Prostate gland (tissue), 2 donors: ENCODE measurements around the gene COX6A1. TPM values are rescaled to one million over a fixed set of nuclear protein-coding genes. Genes with fewer than 3 reads are reported as not detected.
A peak's percentile ranks its signal among the peaks of the same experiment; 100 is the strongest.

Experiments
- DNase-seq: peaks from one replicate; pipeline ENCODE4 v3.0.0-alpha.2; 2019; ENCODE audit warnings: low spot score
- H3K27ac ChIP-seq, 2 donors: fragments of 200-600 bp; sonication (generic); 2 replicates each; pipeline ENCODE4 v1.5.1; 2017 to 2019
- H3K27me3 ChIP-seq: fragments of 200-600 bp; sonication (generic); replicated peaks from 2 replicates; pipeline ENCODE4 v1.5.1; 2019; ENCODE audit not compliant: insufficient read depth
- H3K36me3 ChIP-seq, 2 donors: fragments of 200-600 bp; sonication (generic); 1 replicate in 1 of 2; 2 replicates in 1 of 2; pipeline versions ENCODE4 v1.5.1 to v1.8.1; 2017 to 2019
- H3K4me1 ChIP-seq: fragments of 200-600 bp; sonication (generic); replicated peaks from 2 replicates; pipeline ENCODE4 v1.5.1; 2019
- H3K4me3 ChIP-seq, 2 donors: fragments of 200-600 bp; sonication (generic); 2 replicates each; pipeline ENCODE4 v1.5.1; 2017 to 2019
- H3K9me3 ChIP-seq: fragments of 200-600 bp; sonication (generic); 2 replicates; pipeline ENCODE4 v1.5.1; 2017
- POLR2A ChIP-seq: fragments of 450-650 bp; IDR thresholded peaks from one replicate; pipeline ENCODE4 v1.6.1; 2016; ENCODE audit warnings: antibody characterized with exemption, mild to moderate bottlenecking
- POLR2AphosphoS5 ChIP-seq: sonication (generic); formaldehyde crosslinking; IDR thresholded peaks from one replicate; pipeline ENCODE4 v1.6.1; 2017; ENCODE audit warnings: antibody characterized with exemption
- WGBS: methylation state at CpG from one replicate; pipeline ENCODE4 v1.1.5; 2018; 5-methylcytosine and 5-hydroxymethylcytosine counted together
- intact Hi-C: fragments of 100-400 bp; cut with DNase I; formaldehyde crosslinking; loops from one replicate; pipeline ENCODE4 v1.14.2; 2022
- total RNA-seq, 2 donors: library from RNA; depleted of rRNA; stranded (reverse); fragments of >200 nt; gene quantifications; one replicate each; pipeline ENCODE4 v1.1.0, GENCODE V29; 2016
- TF ChIP-seq, protein P1 (sequence below), 4 experiments: fragments of 200-600 bp in 2 of 4; fragments of 450-650 bp in 2 of 4; sonication (generic) in 2 of 4; IDR thresholded peaks; 1 replicate in 3 of 4; 2 replicates in 1 of 4; pipeline ENCODE4 v1.5.1; 2016 to 2019; ENCODE audit warnings: antibody characterized with exemption in 4 of 4, mild to moderate bottlenecking in 2 of 4, moderate library complexity in 2 of 4

Gene COX6A1
- total RNA-seq, 2 donors from 2014 or later, result 616 to 965 TPM

DNA sequence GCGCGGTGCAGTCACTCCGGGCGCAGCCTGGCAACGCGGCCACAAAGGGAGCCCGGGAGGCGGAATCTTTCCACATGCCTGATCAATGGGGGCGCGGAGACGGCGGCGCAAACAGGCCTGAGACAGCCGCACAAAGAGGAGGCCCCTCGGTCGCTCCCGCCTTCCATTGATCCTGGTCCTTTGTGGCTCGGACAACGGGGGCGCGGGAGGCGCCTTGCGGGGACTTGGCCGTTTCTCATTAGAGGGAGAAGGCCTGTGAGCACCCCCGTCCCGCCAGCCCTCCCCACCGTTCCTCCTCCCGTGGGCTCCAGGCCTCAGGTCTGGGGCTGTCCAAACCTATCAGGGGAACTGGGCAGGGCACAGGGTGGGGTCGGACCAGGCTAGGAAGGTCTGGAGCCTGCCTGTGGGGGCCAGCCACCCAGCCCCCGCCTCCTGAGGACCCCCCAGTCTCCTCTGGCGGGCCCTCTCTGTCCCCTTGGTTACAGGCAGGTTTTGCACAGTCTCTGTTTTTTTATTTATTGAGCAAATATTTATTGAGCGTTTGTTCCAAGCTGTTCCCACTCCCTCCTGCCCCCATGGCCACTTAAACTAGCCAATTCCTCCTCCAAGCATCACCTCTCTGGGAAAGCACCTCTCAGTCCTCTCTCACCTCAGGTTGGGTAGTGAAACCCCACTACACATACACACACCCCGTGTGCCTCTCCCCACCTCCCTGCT is 39.9 kb upstream of the COX6A1 start:
- no peaks in the 10 kb centered on the region for H3K27me3 ChIP-seq
- H3K36me3 ChIP-seq, result no peaks in the 10 kb centered on the region
- 28% methylated on average over 33 of the region's 33 CpGs for WGBS
- peak; percentile 8 for DNase-seq
- H3K9me3 ChIP-seq, result no peaks in the 10 kb centered on the region
- peak overlapping the region; percentile 38 to 81 for H3K27ac ChIP-seq
- intact Hi-C loops, result no loop called here
- peaks cover 8% of the 10 kb centered on the region for H3K4me1 ChIP-seq
- no peak overlapping the region for H3K4me3 ChIP-seq
- peak; percentile 27 for TF ChIP-seq POLR2AphosphoS5
- TF ChIP-seq, protein P1, sequence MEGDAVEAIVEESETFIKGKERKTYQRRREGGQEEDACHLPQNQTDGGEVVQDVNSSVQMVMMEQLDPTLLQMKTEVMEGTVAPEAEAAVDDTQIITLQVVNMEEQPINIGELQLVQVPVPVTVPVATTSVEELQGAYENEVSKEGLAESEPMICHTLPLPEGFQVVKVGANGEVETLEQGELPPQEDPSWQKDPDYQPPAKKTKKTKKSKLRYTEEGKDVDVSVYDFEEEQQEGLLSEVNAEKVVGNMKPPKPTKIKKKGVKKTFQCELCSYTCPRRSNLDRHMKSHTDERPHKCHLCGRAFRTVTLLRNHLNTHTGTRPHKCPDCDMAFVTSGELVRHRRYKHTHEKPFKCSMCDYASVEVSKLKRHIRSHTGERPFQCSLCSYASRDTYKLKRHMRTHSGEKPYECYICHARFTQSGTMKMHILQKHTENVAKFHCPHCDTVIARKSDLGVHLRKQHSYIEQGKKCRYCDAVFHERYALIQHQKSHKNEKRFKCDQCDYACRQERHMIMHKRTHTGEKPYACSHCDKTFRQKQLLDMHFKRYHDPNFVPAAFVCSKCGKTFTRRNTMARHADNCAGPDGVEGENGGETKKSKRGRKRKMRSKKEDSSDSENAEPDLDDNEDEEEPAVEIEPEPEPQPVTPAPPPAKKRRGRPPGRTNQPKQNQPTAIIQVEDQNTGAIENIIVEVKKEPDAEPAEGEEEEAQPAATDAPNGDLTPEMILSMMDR (IDR thresholded peaks at IDR 0.05), result no peak
- no peak for TF ChIP-seq POLR2A

DNA sequence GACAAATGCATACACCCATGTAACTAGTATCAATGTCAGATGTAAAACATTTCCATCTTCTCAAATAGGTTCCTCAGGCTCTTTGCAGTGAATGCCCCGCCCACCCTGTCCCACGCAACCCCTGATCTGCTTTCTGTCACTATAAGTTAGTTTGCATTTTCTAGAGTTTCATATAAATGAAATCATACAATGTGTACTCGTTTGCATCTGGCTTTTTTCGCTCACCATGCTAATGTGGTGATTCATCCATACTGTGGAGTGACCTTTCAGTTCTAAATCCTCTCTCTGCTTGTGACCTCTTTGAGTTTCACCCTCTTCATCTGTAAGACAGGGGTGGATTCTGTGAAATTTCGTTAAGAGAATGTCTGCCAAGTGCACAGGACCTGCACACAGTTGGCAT is 38.4 kb upstream of the COX6A1 start:
- H3K36me3 ChIP-seq, result no peaks in the 10 kb centered on the region
- intact Hi-C loops, result no loop called here
- peaks cover 3% of the 10 kb centered on the region for H3K4me1 ChIP-seq
- TF ChIP-seq, protein P1 (IDR thresholded peaks at IDR 0.05), result no peak
- no peak for TF ChIP-seq POLR2AphosphoS5
- TF ChIP-seq POLR2A, result no peak
- no peak for DNase-seq
- no peak overlapping the region for H3K27ac ChIP-seq
- H3K9me3 ChIP-seq, result no peaks in the 10 kb centered on the region
- no peak overlapping the region for H3K4me3 ChIP-seq
- H3K27me3 ChIP-seq, result no peaks in the 10 kb centered on the region
- WGBS, result 79% methylated on average over 5 of the region's 5 CpGs

- H3K36me3 ChIP-seq, result no peaks in the 10 kb centered on the region
- no peaks in the 10 kb centered on the region for H3K4me1 ChIP-seq
- no peak overlapping the region for H3K27ac ChIP-seq
- H3K4me3 ChIP-seq, result no peak overlapping the region
- H3K9me3 ChIP-seq, result no peaks in the 10 kb centered on the region
- no peak for DNase-seq
- TF ChIP-seq, protein P1 (IDR thresholded peaks at IDR 0.05), result no peak
- TF ChIP-seq POLR2AphosphoS5 (no peak), POLR2A (no peak)
- intact Hi-C loops, result no loop called here
- WGBS, result 30% methylated on average over 13 of the region's 13 CpGs
- no peaks in the 10 kb centered on the region for H3K27me3 ChIP-seq
These were observed 35.7 kb upstream of the COX6A1 start for GRCh38 chr12:120402217-120402616.

- no peaks in the 10 kb centered on the region for H3K27me3 ChIP-seq
- no peak overlapping the region for H3K4me3 ChIP-seq
- H3K4me1 ChIP-seq, result no peaks in the 10 kb centered on the region
- intact Hi-C loops, result no loop called here
- no peak overlapping the region for H3K27ac ChIP-seq
- 62% methylated on average over 3 of the region's 3 CpGs for WGBS
- no peak for DNase-seq
- H3K9me3 ChIP-seq, result no peaks in the 10 kb centered on the region
- no peaks in the 10 kb centered on the region for H3K36me3 ChIP-seq
- no peak for TF ChIP-seq POLR2A
- TF ChIP-seq, protein P1 (IDR thresholded peaks at IDR 0.05), result no peak
- TF ChIP-seq POLR2AphosphoS5, result no peak
These were observed 34.0 kb upstream of the COX6A1 start for GRCh38 chr12:120403869-120404268.

GRCh38 chr12:120404271-120404670 is 33.6 kb upstream of the COX6A1 start:
- intact Hi-C loops, result no loop called here
- TF ChIP-seq, protein P1 (IDR thresholded peaks at IDR 0.05), result no peak
- TF ChIP-seq POLR2AphosphoS5 (no peak), POLR2A (no peak)
- 83% methylated on average over 1 of the region's 1 CpG for WGBS

More at GRCh38 chr12:120404271-120404670, 33.6 kb upstream of the COX6A1 start:
- DNase-seq, result no peak
- Histone ChIP-seq H3K27ac (no peak overlapping the region), H3K4me1 (no peaks in the 10 kb centered on the region), H3K4me3 (no peak overlapping the region), H3K27me3 (no peaks in the 10 kb centered on the region), H3K9me3 (no peaks in the 10 kb centered on the region), H3K36me3 (no peaks in the 10 kb centered on the region)
